HepG2 (cell line): ENCODE results near the gene CUL1.

Experiments
- CBFB ChIP-seq: sonication (generic); formaldehyde crosslinking; IDR thresholded peaks from 2 replicates; pipeline ENCODE4 v1.4.0; 2020; ENCODE audit warnings: missing genetic modification reagents
- CREM ChIP-seq, 2 experiments: sonication (generic) in 1 of 2; formaldehyde crosslinking in 1 of 2; IDR thresholded peaks; 2 replicates each; pipeline versions ENCODE4 v1.4.0 to v1.6.1; 2016 to 2020; ENCODE audit warnings: antibody characterized with exemption in 1 of 2, mild to moderate bottlenecking in 1 of 2, missing genetic modification reagents in 1 of 2
- GATAD1 ChIP-seq: IDR thresholded peaks from 2 replicates; pipeline ENCODE4 v1.6.1; 2016; ENCODE audit warnings: missing genetic modification reagents, missing compliant biosample characterization
- JUN ChIP-seq: sonication (generic); formaldehyde crosslinking; IDR thresholded peaks from 2 replicates; pipeline ENCODE4 v1.4.0; 2020; ENCODE audit warnings: mild to moderate bottlenecking, missing genetic modification reagents
- KMT2A ChIP-seq: sonication (generic); formaldehyde crosslinking; IDR thresholded peaks from 2 replicates; pipeline ENCODE4 v1.4.0; 2020; ENCODE audit warnings: missing genetic modification reagents
- MAFG ChIP-seq: sonication (generic); formaldehyde crosslinking; IDR thresholded peaks from 2 replicates; pipeline ENCODE4 v1.5.1; 2020; ENCODE audit warnings: mild to moderate bottlenecking, missing genetic modification reagents
- MIXL1 ChIP-seq: IDR thresholded peaks from 2 replicates; pipeline ENCODE4 v1.6.1; 2016
- POLR2A ChIP-seq, 2 experiments: IDR thresholded peaks; 2 replicates each; pipeline ENCODE4 v1.6.1; 2011; ENCODE audit warnings: low read depth in 2 of 2, low read length in 2 of 2, mild to moderate bottlenecking in 1 of 2, moderate library complexity in 1 of 2; ENCODE audit not compliant: insufficient read depth in 1 of 2
- SMARCC2 ChIP-seq: fragments of 450-650 bp; IDR thresholded peaks from 2 replicates; pipeline ENCODE4 v1.6.1; 2017; ENCODE audit warnings: antibody characterized with exemption, mild to moderate bottlenecking
- ZNF598 ChIP-seq: sonication (generic); formaldehyde crosslinking; IDR thresholded peaks from 2 replicates; pipeline ENCODE4 v1.5.1; 2020; ENCODE audit warnings: mild to moderate bottlenecking, missing genetic modification reagents, borderline replicate concordance
- TF ChIP-seq, protein P1 (sequence below): sonication (generic); formaldehyde crosslinking; IDR thresholded peaks from 2 replicates; pipeline ENCODE4 v1.5.0; 2020; ENCODE audit warnings: mild to moderate bottlenecking, missing genetic modification reagents, moderate library complexity
- TF ChIP-seq, protein P2 (sequence below): sonication (generic); formaldehyde crosslinking; IDR thresholded peaks from 2 replicates; pipeline ENCODE4 v1.8.1; 2023; ENCODE audit warnings: missing genetic modification reagents, inconsistent platforms, borderline replicate concordance
- TF ChIP-seq, protein P3 (sequence below): sonication (generic); formaldehyde crosslinking; IDR thresholded peaks from 2 replicates; pipeline ENCODE4 v1.8.0; 2022; ENCODE audit warnings: mild to moderate bottlenecking, missing genetic modification reagents, moderate library complexity
- TF ChIP-seq, protein P4 (sequence below): IDR thresholded peaks from 2 replicates; pipeline ENCODE4 v1.6.1; 2016

DNA sequence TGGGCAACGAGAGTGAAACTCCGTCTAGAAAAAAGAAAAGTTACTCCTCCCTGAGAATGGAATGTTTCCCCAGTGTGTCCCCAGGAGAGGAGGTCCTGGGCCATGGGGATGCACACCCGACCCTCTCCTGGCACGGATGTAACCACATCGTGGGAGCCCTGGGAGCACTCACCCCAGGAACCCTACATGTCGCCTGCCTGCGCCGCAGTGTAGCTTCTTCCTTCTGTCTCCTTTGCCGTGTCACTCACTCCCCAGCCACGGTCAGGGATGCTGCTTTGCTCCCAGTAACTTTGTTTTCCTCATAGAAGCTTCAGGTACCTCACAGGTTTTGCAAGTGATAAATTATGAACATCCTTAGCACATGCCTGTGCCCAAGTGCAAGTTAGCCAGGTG lies 103.4 kb downstream of the CUL1 start:
- TF ChIP-seq CREM (IDR thresholded peaks at IDR 0.05) (no peak), CREM (CRISPR knock-in tag; IDR thresholded peaks at IDR 0.05) (no peak), SMARCC2 (no peak), ZNF598 (no peak), POLR2A (IDR thresholded peaks at IDR 0.05; ENCODE audit: insufficient read depth in 1 of 2, low read depth in 2 of 2, low read length in 2 of 2) (no peak), MIXL1 (CRISPR knock-in tag) (no peak), KMT2A (CRISPR knock-in tag) (no peak), GATAD1 (CRISPR knock-in tag) (no peak), CBFB (CRISPR knock-in tag) (no peak), JUN (CRISPR knock-in tag) (no peak), MAFG (CRISPR knock-in tag) (no peak)
- TF ChIP-seq, protein P1, sequence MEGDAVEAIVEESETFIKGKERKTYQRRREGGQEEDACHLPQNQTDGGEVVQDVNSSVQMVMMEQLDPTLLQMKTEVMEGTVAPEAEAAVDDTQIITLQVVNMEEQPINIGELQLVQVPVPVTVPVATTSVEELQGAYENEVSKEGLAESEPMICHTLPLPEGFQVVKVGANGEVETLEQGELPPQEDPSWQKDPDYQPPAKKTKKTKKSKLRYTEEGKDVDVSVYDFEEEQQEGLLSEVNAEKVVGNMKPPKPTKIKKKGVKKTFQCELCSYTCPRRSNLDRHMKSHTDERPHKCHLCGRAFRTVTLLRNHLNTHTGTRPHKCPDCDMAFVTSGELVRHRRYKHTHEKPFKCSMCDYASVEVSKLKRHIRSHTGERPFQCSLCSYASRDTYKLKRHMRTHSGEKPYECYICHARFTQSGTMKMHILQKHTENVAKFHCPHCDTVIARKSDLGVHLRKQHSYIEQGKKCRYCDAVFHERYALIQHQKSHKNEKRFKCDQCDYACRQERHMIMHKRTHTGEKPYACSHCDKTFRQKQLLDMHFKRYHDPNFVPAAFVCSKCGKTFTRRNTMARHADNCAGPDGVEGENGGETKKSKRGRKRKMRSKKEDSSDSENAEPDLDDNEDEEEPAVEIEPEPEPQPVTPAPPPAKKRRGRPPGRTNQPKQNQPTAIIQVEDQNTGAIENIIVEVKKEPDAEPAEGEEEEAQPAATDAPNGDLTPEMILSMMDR (CRISPR knock-in tag), result no peak
- TF ChIP-seq, protein P2, sequence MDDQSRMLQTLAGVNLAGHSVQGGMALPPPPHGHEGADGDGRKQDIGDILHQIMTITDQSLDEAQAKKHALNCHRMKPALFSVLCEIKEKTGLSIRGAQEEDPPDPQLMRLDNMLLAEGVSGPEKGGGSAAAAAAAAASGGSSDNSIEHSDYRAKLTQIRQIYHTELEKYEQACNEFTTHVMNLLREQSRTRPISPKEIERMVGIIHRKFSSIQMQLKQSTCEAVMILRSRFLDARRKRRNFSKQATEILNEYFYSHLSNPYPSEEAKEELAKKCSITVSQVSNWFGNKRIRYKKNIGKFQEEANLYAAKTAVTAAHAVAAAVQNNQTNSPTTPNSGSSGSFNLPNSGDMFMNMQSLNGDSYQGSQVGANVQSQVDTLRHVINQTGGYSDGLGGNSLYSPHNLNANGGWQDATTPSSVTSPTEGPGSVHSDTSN (CRISPR knock-in tag), result no peak
- TF ChIP-seq, protein P3, sequence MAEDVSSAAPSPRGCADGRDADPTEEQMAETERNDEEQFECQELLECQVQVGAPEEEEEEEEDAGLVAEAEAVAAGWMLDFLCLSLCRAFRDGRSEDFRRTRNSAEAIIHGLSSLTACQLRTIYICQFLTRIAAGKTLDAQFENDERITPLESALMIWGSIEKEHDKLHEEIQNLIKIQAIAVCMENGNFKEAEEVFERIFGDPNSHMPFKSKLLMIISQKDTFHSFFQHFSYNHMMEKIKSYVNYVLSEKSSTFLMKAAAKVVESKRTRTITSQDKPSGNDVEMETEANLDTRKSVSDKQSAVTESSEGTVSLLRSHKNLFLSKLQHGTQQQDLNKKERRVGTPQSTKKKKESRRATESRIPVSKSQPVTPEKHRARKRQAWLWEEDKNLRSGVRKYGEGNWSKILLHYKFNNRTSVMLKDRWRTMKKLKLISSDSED (CRISPR knock-in tag), result no peak
- TF ChIP-seq, protein P4, sequence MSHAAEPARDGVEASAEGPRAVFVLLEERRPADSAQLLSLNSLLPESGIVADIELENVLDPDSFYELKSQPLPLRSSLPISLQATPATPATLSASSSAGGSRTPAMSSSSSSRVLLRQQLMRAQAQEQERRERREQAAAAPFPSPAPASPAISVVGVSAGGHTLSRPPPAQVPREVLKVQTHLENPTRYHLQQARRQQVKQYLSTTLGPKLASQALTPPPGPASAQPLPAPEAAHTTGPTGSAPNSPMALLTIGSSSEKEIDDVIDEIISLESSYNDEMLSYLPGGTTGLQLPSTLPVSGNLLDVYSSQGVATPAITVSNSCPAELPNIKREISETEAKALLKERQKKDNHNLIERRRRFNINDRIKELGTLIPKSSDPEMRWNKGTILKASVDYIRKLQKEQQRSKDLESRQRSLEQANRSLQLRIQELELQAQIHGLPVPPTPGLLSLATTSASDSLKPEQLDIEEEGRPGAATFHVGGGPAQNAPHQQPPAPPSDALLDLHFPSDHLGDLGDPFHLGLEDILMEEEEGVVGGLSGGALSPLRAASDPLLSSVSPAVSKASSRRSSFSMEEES (CRISPR knock-in tag), result no peak
